Stimulated activated CD8-positive, alpha-beta memory T cell treated with anti-CD3 and anti-CD28 coated beads, Interleukin-7, amount 100 ng/mL, for 4 hours (primary cell): Measurements from ENCODE around the gene CRYBG3.

Source experiments
- DNase-seq, 2 donors: peaks; one replicate each; pipeline ENCODE4 v3.0.0-alpha.2; 2020; ENCODE audit warnings: low read depth in 2 of 2

Gene CRYBG3

DNA sequence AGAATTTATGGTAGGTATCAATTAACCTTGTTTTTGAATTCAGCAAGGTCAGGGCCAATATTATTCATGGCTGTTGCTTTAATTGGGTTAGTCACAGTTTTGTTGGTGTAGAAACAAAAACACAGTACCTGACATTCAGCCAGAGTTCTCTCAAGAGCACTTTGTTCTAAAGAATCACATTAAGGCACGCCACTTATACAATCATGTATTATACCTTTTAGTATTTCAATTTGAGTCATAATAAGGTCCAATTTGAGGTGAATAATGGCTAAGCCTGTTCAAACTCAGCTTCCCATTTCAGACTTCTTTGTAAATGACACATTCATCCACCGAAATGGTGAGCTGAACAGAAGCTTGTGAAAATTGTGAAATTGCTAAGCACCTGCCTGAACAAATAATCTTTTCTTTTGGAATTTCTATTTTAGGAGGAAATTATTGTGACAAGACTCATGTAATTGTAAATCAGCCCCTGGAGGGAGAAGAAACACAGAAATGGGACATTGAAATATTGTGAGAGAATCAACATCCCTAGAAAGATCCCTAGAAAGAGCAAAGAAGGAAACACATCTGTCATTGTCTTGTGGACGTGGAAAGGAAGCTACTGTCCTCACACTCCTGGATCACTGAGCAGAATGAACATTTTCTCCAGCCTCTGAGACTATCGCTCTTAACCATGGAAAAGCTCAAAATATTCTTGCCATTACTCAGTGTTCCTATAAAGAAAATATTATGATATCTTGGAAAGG, 121.2 kb downstream of the CRYBG3 start:
- DNase-seq: no peak

DNA sequence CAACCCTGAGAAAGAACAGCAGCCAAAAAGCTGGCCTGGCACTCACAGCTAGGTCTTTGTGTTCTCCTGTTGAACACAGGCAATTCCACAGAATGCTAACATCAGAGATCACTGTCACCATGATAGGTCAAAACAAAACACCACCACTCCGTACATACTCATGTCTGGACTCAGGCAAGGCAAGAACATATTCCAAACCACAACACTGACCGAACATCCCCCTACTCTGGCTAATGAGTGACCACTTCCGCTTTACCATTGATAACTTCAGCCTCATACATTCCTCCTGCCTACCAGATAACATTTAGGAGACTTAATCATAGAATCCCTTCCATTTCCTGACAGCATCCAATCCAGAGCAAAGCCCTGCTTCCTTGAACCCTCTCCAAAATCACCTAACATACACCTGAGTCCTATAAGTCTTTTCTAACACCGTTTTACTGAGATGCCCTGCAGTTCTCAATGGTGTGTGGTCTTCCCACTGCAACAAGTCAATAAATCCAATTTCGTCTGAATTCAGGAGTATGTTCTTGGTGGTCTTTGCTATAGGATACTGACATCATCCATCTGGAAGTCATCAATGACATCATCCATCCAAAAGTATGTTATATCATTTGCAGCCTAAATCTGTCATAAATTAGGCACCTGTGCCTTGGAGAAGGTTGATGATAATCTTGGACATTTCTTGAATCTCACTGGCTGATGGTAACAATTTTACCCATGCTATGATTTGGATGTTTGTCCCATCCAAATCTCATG, 126.7 kb downstream of the CRYBG3 start:
- no peak for DNase-seq

- no peak for DNase-seq
Measured at GRCh38 chr3:97949110-97949485, 127.3 kb downstream of the CRYBG3 start.

DNA sequence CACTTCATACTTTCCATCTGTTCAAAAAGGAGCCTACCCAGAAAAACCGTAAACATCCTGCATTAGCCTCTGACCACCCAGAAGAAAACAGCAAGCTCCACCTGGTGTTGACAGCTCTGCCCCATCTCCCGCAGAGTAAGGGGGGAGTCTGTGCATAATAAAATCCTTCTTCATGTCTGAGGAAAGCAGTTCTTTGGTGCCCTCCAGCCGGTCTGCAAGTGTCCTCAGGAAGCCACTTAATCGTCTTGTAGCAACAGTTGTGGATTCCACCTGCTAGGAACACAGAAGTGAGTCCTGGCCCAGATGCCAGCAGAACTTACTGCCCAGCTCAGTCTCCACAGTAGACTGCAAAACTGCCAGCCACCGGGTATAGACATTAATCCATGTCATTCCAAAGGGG, 127.9 kb downstream of the CRYBG3 start:
- no peak for DNase-seq

- no peak for DNase-seq
Measured at GRCh38 chr3:97950360-97950759, 128.5 kb downstream of the CRYBG3 start.

GRCh38 chr3:97952280-97952679, 130.5 kb downstream of the CRYBG3 start:
- no peak for DNase-seq

GRCh38 chr3:97952872-97953271, 131.1 kb downstream of the CRYBG3 start:
- DNase-seq: no peak

DNA sequence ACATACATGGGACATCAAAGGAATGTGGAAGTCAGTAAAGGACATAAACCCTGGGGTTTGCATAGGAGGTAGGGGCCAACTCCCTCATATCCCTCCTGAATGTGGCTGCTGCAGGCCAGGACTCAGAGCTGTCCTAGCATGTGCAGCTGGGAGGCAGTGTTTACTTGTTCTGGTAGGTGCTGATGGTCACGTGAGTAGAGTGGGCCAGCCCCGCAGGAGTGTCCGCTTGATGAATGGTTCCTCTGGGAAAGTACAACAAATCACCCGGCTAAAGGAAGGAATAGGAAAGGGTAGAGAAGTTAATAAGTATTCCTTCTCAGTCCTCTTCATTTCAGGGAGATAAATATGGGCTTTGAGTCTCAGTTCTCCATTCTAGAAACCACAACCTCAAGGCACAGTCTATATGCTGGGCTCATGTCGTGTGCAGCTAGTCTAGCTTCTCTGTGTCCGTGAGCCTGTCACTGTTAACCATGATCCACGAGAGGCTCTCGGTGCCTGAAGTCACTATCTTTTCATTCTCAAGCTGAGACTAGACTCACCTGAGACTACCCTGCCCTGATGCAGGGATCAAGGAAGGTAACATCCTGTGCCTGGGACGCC, 132.5 kb downstream of the CRYBG3 start:
- no peak for DNase-seq

GRCh38 chr3:97956051-97956450, 134.2 kb downstream of the CRYBG3 start:
- DNase-seq: no peak

- DNase-seq: no peak
Measured at GRCh38 chr3:97957617-97958311, 136.0 kb downstream of the CRYBG3 start.

GRCh38 chr3:97958396-97958795, 136.6 kb downstream of the CRYBG3 start:
- DNase-seq: no peak

DNA sequence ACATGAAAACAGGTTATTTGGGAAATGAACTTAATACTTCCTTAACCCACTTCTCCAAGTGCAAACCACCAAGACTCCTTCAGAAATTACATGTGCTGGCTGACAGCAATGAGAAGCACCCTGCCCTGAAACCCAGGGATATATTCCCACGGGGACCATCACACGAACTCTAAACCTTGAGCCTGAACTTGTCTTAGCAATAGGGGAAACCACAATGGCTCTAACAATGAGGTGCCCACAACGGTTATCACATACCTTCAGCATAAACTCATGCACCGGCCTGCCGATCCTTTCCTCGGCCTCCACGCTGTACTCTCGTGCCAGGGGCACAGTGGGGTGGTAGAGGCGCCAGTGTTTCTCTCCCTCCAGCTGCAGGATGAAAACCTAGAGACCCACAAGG, 137.0 kb downstream of the CRYBG3 start:
- DNase-seq: no peak

DNA sequence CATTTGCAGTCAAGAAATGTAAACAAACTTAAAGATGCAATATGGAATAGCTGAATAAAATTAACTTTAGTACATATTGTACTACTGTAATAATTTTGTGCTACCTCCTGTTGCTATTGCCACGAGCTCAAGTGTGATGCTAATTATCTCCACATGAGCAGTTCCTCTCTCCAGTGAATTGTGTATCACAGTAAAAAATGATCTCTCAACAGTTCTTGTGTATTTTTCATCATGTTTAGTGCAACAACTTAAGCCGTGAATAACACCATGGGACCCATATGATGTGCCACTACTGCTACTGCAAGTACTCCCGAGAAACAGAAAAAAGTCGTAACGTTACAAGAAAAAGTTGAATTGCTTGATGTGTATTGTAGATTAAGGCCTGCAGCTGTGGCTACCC, 138.1 kb downstream of the CRYBG3 start:
- DNase-seq: no peak

- no peak for DNase-seq
Measured at GRCh38 chr3:97960551-97960950, 138.7 kb downstream of the CRYBG3 start.

DNA sequence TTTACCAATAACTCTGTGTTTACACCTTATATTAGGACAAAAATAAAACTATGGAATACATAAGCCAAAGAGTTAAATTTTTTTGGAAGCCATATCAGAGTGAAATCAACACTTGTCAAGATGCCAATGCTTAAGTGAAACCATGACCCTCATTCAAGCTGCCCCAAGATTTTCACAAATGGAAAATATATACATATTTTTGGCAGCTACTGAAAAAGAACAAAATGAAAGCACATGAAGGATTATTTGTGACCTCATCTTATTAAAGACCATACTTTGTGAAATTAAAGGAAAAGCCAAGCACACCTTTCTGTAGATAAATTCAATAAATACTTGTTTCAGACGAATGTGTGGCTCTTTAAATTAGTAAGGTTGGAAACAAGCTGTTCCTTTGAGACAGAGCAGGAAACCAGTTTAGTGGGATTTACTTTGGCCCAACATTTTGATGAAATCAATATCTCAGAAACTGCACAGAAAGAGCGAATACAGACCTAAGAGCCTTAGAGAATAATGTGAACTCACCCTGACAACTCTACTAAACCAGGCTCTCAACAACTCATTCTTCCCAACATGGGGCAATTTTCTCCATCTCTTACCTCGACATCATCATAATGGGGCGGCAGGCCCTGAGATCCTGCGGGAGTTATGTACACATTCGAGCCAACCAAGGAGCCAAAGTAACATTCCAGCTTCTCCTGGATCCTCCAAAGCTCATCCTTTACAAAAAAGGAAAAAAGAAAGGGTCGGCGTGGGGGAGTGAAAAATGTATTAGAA, 139.4 kb downstream of the CRYBG3 start:
- no peak for DNase-seq

DNA sequence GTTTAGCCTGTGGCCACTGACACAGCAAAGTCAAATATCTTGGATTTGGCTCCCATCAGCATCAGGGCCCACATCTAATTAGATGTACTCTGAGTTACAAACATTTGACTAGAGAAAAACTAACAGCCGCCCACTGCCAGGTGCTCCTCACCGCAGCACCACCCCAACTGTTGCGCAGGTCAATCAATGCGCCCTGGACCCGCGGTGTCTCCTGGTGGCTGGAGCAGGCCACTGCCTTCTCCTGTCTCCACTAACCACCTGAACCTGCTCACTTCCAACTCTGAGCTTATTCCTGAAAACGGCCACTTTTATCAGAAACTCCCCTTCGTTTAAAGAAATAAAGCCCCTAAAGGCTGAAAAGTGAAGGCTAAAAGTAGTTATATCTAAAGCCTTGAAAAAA, 146.2 kb downstream of the CRYBG3 start:
- no peak for DNase-seq

DNA sequence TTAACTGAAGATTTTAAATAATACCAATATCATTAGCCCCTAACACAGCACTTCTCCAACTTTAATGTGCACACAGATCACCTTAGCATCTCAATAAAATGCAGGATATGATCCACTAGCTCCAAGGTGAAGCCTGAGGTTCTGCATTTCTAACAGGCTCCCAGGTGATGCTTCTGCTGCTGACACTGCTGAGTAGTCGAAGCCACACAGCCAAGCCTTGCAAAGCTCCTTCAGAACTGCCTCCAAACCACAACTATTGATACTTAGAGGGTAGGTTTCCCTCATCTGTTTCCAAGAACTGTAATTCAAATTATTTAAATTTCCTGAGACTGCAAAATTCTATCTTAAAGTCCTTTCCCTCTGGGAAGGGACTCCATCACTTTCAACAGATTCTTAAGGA, 146.6 kb downstream of the CRYBG3 start:
- no peak for DNase-seq

GRCh38 chr3:97969541-97969940, 147.7 kb downstream of the CRYBG3 start:
- DNase-seq: no peak

GRCh38 chr3:97970156-97970555, 148.3 kb downstream of the CRYBG3 start:
- DNase-seq: no peak

- no peak for DNase-seq
Measured at GRCh38 chr3:97970956-97971620, 149.3 kb downstream of the CRYBG3 start.
